Right renal pelvis (tissue), 4 donors: ENCODE data around the gene HOXB8. TPM values are rescaled to one million over a fixed set of nuclear protein-coding genes. Genes with fewer than 3 reads are reported as not detected.
A peak's percentile ranks its signal among the peaks of the same experiment; 100 is the strongest.

Experiments used
- DNase-seq, 4 donors: peaks; one replicate each; pipeline ENCODE4 v3.0.0-alpha.2; 2013; ENCODE audit warnings: low read depth in 4 of 4, low spot score in 3 of 4, missing footprints in 1 of 4
- polyA plus RNA-seq, 4 donors: library from polyadenylated mRNA; unstranded; fragments of 120-200 nt; gene quantifications; one replicate each; pipeline ENCODE4 v1.2.1, GENCODE V29; 2013; ENCODE audit not compliant: insufficient read length in 4 of 4

Gene HOXB8
- polyA plus RNA-seq, 4 donors = 47.3 to 55.5 (median 48.6) TPM

GRCh38 chr17:48597778-48598631, 17.1 kb downstream of the HOXB8 start:
- DNase-seq = no peak

DNA sequence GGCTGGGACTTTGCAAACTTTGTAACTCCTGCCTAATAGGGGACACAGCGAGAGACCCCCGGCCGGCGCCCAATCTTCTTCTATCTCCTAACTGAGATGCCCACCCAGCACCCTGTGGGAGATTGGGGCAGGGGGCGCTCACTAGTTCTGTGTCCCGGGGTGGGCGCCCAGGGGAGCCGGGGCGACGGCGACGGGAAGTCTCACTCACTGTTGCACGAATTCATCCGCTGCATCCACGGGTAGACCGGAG, 17.6 kb downstream of the HOXB8 start:
- no peak for DNase-seq

GRCh38 chr17:48596735-48597527, 18.2 kb downstream of the HOXB8 start:
- DNase-seq = no peak

DNA sequence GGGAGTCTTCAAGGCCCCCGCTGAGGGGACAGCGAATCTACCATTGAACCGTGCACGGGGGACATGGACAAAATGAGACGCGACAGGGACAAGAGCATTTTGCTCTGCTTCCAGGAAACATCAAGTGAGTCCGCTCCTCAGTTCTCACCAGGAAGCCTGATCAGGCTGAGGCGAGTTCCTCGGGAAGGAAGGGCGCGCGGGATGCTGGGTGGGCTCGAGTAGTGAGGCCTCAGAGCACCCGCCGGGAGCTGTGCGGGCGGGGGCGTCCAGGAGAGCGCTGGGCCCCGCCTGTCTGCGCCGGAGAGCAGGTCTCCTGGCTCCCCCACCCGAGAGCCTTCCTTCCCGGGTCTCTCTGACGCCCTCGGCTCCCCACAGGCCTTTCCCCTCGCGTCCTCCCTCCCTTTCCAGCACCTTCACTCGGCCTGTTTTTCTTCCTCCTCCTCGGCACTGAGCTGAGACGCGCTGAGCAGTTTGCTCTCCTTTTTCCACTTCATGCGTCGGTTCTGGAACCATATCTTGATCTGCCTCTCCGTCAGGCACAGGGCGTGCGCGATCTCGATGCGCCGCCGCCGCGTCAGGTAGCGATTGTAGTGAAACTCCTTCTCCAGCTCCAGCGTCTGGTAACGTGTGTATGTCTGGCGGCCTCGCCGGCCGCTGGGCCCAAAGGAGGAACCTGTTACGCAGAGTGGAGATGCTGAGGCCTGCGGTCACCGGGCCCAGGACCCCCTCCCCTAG, 18.9 kb downstream of the HOXB8 start:
- no peak for DNase-seq

DNA sequence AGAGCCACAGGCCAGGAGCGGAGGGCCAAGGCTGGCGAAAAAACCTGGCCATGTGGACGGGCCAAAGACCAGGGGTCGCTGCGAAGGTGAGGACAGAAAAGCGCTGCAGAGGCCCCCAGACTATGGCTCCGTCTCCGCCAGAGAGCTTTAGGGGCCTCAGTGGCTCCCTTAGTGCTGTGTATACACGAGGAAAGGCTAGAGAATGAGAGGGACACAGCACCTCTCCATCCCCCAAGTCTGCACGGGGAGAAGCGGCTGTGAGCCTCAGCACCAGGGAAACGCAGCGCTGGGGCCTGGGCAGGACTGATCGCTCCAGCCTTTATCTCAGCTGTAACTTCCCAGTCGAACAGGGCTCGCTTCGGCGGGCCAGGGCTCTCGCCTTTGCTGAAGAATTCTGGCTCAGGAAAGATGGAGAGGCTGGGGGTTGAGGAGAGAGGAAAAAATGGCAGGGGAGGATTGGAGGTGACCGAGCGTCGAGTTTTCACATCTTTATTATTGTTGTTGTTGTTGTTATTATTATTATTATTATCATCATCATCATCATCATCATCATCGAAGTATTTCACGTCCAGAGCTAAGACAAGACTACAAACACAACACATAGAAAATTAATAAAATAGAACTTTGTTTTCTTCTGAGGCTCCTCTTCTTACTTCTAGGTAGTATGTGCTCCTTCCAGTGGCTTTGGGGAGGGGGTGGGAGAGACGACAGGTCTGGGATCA, 19.7 kb downstream of the HOXB8 start:
- no peak for DNase-seq

DNA sequence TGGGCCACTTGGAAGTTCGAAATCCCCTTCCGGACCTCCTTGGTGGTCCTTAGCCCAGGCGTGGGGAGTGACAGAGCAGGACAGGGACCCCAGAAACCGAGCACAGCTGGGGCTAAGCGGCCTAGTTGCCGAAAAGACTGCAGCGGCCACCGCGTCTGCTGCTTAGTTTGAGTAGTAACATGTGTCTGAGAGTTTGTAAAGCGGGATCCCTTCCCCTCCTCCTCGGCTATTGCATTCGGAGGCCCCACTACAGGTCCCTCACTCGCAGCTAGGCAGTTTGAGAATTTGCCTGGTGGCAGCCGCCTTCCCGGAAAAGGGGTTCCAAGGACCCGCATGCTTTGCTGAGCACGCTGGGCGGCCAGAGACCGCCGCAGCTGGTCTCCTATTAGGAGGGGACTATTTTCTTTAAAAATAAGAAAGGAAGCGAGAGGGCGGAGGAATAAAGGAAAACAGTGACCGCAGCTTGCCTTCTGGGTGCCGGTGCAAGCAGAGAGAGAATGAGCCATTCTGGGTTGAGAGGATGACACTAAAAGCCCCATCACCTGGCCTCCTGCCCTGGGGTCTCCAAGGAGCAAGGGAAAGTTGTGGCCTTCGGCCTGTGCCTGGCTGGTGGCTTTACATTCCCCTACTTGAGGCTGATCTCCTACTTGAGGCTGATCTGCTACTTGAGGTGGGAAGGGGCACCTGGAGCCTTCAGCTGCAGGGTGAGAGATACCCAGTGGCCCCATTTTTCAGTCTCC, 20.4 kb downstream of the HOXB8 start:
- DNase-seq = no peak

DNA sequence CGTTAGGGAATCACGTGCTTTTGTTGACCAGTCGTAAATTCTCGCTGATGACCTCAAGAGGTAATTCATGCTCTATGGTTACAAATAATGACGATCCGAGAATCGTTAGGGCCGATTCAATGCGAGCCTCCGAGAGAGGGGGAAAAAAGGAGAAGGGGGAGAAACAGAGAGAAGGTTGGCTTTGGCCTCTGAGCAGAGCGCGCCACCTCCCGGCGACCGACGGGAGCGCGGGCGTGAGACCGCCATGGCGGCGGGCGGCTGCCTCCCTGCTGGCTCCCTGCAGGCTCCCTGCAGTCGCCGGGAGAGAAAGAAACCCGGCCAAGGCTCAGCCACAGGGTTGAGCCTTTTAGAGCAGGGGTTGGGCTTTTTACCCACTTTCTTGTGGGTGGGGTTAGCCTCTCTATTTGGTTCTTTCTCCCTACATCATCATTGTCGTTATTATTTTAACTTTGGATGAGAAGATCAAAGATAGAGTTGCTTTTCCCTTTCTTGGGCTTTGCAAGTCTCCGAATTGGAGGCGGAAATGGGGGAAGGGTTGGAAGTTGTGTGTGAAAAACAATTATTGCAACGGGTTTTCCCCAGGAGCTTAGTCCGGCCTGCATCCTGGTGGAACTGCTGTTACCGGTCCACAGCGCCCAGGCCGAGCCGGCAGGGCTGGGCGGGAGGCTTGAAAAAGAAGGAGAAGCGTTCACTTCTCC, 21.1 kb downstream of the HOXB8 start:
- peak in 1 of 4 donors; percentile 81 for DNase-seq

DNA sequence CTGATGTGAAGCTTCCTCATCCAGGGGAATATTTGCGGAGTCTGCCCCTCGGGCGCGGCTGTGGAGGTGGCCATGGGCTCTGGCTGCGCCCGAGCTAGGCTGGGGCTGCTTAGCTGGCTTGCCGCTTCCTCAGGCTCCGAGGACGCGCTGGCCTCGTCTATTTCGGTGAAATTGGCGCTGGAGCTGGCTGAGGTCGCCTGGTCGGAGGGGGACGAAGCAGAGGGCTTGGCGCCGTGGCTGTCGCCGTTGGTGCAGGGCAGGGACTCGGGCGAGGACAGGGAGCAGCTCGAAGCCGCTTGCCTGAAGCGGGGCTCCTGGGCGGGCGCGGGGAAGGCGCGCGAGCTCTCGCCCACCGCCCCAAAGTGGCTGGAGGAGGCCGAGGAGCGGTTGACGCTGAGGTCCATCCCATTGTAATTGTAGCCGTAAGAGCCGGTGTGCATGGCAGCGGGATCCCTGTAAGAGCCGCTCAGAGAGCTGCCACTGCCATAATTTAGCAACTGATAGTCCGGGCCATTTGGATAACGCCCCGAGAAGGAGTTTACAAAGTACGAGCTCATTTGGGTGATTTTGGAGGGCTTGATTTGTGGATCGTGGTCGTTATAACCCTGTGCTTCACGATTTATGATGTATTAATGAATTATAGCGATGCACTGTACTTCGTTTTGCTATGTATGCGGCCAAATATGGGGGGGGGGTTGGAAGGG, 21.8 kb downstream of the HOXB8 start, which contains the start of gene HOXB5:
TSS of gene HOXB5 (minus strand) at position 654 of the 704 bp plus-strand sequence. CDS start at position 557, 97 bp downstream.
- no peak for DNase-seq

- no peak for DNase-seq
These were observed 22.5 kb downstream of the HOXB8 start for GRCh38 chr17:48592577-48592976.

- no peak for DNase-seq
These were observed 23.0 kb downstream of the HOXB8 start for GRCh38 chr17:48592057-48592514.

DNA sequence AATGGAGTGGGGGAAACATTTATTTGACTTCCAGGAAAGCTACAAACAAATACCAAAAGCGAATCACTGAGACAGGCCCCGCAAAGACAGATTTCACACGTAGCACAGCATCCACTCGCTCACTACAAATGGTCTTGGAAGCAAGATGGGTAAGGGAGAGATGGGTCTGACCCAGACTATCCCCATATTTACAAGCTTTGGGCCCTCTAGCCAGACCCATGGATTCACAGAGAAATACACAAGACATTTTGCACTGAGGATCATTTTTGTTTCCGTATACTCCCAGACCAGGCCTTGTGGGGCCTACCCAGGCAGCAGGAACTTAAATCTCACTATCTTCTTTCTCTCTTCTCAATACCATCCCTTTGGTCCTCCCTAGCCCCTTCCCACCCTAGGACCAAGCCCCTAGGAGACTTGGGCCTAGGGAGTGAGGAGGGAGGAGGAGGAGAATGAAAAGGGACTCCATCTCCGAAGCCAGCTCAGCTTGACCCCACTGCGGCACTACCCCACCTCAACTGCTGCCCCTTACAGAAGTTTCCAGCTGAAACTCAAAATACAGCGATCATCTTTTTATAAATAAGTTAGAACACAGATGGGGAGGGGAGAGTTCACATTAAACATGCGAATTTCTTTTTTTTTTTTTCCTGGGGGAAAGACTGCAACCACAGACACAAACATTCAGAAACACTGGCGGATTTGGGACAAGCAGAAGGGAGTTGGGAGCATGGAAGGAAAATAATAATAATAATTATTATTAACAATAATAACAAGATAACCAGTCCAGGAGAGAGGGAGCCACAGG, 23.6 kb downstream of the HOXB8 start:
- DNase-seq = no peak

- DNase-seq = no peak
These were observed 24.4 kb downstream of the HOXB8 start for GRCh38 chr17:48590607-48591161.

DNA sequence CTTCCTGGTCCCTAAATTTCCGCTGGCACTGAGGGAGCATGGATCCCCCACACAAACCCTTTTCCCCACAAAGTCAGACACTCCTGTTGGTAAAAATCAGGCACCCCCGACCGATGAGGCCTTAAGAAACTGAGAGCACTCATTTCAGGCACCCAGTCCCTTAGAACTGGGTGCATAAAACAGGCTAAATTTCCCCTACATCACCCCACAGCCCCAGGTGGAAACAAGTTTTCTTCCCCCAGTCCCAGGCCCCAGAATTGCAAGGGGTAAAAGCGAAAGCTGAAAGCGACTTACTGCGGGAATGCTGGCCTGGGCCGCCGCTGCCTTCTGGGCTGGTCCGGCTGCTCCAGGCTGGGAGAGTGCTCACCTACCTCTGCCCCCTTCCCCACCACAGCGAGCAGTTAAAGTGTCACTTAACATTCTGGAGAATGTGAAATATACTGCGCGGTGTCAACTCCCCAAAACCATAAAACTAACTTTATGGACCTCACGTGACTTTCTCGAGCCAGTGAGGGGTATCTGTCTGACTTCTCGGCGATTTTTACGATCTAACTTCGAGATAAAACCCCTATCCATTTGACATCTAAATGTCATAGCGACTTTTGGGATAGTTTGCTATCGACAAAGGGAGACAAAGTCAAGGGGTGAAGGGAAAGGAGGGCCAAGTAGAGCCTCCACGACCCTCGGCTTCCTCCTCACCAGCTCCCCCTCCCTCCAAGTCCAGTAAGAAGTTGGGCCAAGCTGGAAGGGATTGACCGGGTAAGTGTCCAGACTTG, 25.1 kb downstream of the HOXB8 start, which contains the start of gene HOXB3:
TSS of gene HOXB3 (minus strand) at position 411 of the 776 bp plus-strand sequence. CDS start 37,767 bp downstream, outside the sequence.
- DNase-seq = peak in 3 of 4 donors; percentile 85 to 92 (median 89)

GRCh38 chr17:48589060-48589830, 25.8 kb downstream of the HOXB8 start:
- DNase-seq = no peak

- DNase-seq = no peak
These were observed 26.6 kb downstream of the HOXB8 start for GRCh38 chr17:48588528-48588927.

DNA sequence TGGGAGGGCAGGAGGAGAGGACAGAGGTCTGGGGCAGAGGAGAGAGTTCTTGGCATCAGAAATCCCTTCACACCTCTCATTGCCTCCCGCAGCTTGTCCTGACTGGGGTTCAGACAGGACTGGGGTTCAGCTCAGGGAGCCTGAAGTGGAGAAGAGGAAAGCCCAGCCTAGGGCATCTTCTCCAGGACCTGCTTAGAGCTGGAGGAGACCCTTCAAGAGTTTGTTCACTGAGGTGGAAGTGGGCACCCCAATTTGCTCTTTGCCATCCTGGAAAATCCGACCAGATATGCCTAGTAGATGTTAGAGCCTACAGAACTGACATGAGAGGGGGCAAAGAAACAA, 27.0 kb downstream of the HOXB8 start:
- DNase-seq = no peak
